Epithelial cell of prostate (primary cell): ENCODE measurements around the gene IGFBPL1.
A peak's percentile ranks its signal among the peaks of the same experiment; 100 is the strongest.
"Not testable (repeated sequence)": the region's sequence is repeated elsewhere in the genome, so short reads cannot be mapped to it uniquely, and the experiment has no call there.

Source experiments
- DNase-seq: peaks from one replicate; pipeline ENCODE4 v3.0.0-alpha.2; 2011; ENCODE audit warnings: low read depth, low spot score
- H3K27ac ChIP-seq: fragments of 450-650 bp; 2 replicates; pipeline ENCODE4 v1.5.1; 2017; ENCODE audit warnings: mild to moderate bottlenecking

The IGFBPL1 gene, protein sequence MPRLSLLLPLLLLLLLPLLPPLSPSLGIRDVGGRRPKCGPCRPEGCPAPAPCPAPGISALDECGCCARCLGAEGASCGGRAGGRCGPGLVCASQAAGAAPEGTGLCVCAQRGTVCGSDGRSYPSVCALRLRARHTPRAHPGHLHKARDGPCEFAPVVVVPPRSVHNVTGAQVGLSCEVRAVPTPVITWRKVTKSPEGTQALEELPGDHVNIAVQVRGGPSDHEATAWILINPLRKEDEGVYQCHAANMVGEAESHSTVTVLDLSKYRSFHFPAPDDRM

GRCh38 chr9:38423973-38424843 is at the start of gene IGFBPL1:
IGFBPL1 (minus strand) TSS chr9:38424454; CDS start chr9:38424424, 30 bp downstream.
- no peak for DNase-seq
- H3K27ac ChIP-seq = no peak within 1 kb of the TSS

GRCh38 chr9:38472583-38473249 is 48.5 kb upstream of the IGFBPL1 start:
- H3K27ac ChIP-seq, DNase-seq: not testable (repeated sequence)

GRCh38 chr9:38467404-38467803 is 43.1 kb upstream of the IGFBPL1 start:
- DNase-seq = no peak
- no peak overlapping the region for H3K27ac ChIP-seq

DNA sequence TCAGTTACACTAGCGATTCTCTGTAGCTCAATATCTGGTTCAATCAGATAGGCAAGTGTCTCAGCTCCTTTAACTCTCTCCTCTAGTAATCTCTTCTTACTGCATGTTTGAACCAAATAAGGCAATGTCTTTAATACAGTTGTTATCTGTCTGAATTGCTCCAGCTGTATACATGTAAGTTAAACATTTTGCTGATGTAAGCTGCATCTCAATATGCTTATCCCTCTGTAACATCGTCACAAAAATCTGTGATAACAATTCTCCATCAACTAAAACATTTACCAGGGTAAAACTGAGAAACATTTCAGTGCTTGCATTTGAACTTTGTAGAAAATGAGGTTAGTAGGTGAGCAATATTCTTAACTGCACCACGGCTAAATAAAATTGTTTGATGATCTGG is 29.6 kb upstream of the IGFBPL1 start:
- H3K27ac ChIP-seq = no peak overlapping the region
- no peak for DNase-seq

DNA sequence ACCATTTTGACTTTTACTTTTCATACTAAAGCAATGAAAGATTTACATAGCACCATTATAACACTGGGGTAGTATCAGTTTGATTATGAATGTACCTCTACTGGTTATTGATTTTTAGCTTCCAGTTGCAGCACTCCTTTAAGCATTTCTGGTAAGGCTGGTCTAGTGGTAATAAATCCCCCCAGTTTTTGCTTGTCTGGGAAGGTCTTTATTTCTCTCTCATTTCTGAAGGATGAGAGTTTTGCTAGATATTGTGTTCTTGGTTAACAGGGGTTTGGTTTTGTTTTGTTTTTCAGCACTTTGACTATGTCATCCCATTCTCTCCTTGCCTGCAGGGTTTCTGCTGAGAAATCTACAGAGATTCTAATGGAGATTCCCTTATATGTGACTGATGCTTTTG is 26.9 kb upstream of the IGFBPL1 start:
- H3K27ac ChIP-seq = no peak overlapping the region
- DNase-seq = no peak

DNA sequence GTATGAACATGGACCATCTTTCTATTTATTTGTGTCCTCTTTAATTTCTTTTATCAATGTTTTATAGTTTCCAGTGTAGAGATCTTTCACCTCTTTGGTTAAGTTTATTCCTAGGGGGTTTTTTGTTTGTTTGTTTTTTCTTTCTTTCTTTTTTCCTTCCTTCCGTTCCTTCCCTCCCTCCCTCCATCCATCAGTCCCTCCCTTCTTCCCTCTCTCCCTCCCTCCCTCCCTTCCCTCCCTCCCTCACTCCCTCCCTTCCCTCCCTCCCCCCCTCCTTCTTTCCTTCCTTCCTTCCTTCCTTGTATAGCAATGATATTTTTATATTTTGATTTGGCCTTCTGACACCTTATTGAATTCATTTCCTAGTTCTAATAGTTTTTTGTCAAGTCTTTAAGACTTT is 23.4 kb upstream of the IGFBPL1 start:
- DNase-seq = no peak
- H3K27ac ChIP-seq = no peak overlapping the region

DNA sequence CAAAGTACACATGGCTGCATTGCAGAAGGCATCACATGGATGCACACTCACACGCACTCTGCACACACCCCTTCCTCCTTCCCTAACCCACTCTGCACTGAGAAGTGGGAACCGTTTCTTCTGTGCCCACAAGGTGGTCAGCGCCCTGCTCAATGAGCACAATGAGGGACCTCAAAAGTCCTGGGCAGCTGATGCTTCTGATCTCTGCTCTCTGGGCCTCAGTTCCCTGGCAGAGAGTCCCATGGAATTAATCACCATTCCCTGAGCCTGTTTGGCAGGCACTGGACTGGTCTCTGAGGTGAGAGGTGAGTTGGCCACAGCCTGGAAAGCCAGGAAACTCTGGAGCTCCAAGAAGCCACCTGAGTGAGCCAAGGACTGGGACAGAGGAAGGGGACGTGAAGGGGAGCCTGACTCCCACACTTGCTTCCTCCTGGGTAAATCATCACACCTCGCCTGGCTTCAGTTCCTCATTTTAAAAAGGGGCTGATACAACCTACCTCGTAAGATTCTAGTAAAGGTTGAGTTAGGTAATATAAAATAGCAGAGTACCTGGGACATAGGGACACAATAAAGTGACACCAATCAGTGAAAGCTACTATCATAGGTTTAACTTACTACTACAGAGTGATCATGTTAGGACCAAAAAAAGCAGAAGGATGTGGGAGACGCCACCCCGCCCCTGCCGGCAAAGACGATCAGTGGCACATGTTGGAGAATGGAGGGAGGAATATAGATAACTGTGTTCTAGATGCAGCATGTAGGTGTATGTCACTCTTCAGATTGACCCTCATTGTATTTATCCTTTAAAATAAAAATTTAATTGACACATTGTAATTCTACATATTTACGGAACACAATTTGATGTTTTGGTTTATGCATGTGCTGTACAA is 21.1 kb upstream of the IGFBPL1 start:
- DNase-seq = no peak
- H3K27ac ChIP-seq = no peak overlapping the region

DNA sequence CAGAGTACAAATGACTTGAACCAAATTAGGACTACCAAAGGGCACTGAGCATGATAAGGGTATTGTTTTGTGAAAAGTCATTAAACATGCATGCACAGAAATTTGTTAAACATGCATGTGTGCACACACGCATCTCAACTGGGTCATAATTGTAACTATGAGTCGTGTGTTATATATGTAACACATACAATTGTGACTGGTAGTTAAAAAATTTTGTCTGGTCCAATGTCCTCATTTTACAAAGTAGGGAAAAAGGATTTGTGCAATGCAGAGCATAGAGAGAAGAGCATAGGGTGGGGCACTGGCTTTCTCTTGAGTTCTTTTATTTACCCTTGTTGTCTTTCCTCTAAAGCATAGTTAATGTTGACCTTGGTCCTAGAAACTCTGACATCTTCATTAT is 19.3 kb upstream of the IGFBPL1 start:
- no peak overlapping the region for H3K27ac ChIP-seq
- no peak for DNase-seq

DNA sequence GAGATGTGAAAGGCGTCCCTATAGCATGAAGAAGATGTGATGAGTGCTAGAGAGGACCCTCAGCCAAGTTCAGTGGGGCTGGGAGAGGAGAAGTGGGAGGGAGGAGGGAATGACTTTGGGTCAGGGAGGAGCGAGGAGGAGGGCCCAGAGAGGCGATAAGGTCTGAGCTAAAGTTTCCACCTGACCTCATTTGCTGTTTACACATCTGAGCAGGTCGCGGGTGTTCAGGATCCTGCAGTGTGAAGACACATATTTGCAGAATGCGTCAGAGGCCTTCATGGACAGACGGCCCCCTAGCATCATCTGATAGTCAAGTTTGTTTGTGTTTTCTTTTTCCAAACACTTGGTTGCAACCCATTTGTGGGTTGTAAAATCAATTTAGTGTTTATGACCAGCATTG is 18.9 kb upstream of the IGFBPL1 start:
- DNase-seq = no peak

DNA sequence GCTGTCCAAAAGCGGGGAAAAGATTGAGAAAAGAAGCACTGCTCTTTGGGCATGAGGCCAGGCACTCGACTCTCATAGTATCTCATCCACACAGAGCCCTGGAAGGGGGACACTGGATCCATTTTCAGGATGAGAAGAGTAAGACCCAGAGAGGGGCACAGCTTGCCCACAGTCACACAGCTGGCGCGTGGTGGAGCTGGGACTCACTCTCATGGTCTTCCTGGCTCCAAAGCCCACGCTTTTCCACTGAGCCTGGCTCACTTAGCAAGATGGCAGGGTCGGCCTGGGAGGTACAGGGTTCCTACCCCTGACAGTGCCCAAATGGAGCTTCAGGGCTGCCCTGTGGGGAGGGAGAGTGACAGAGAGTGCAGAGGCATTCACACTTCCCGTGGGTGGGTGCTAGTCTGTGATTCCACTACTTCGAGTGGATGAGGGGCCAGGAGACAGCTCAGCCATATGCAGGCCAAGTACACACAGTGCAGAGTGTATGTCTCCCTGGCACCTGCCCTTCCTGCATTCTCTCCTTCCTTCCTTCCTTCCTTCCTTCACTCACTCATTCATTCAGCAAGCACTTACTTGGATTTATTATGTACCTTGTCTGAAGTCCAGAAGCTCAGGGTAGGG is 18.3 kb upstream of the IGFBPL1 start:
- no peak for DNase-seq
- H3K27ac ChIP-seq = no peak overlapping the region

More for the DNA sequence above, 18.9 kb upstream of the IGFBPL1 start:
- no peak overlapping the region for H3K27ac ChIP-seq

- DNase-seq = no peak
- no peak overlapping the region for H3K27ac ChIP-seq
Measured at GRCh38 chr9:38441347-38442085, 17.3 kb upstream of the IGFBPL1 start.

DNA sequence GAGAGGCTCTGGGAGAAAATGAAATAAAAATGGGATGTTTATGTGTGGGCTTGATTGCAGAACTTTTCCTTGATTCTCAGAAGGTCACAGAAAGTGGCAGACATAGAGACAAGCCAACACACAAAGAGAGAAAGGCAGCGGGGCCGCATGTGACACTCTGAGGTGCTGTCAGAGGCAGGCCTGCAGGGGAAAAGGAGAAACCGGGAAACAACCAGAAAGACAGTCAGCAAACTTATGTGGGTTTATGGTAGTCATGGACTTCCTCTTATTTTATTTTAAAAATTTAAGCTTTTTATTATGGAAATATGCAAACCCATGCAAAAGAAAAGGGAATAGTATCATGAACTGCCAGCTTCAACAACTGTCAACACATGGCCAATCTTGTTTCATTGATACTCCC is 16.3 kb upstream of the IGFBPL1 start:
- no peak overlapping the region for H3K27ac ChIP-seq
- DNase-seq = no peak

GRCh38 chr9:38439916-38440301 is 15.7 kb upstream of the IGFBPL1 start:
- no peak for DNase-seq
- no peak overlapping the region for H3K27ac ChIP-seq

DNA sequence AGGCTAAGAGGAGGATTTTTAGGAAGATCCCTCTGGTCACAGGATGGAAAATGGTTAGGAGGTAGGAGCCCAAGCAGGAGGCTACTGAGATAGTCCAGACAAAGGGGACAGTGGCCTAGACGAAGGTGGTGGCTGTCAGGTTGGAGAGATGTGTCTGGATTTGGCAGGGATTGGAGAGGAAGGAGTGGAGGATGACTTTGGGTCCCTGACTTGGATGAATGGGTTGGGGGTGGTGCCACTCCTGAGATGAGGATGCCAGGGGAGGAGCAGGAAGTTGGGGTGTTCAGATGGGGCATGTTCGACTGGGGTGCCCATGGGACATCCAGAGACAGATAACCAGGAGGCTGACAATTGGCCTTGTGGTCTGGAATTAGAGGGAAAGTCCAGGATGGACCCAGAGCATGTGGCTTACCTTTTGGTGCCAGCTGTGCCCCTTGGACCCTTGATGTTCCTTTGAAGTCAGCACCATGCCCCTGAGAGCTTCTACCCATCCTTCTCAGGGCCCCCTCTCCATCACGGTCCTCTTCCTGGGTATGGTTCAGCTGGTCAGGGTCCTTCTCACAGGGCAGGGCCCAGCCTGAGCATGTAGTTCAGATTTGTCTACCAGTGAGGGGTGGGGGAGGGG is 15.1 kb upstream of the IGFBPL1 start:
- DNase-seq = no peak
- H3K27ac ChIP-seq = no peak overlapping the region

- DNase-seq = peak; percentile 16
- H3K27ac ChIP-seq = peak overlapping the region; percentile 33
Measured at GRCh38 chr9:38437193-38437823, 13.1 kb upstream of the IGFBPL1 start.

GRCh38 chr9:38436708-38437107 is 12.5 kb upstream of the IGFBPL1 start:
- no peak for DNase-seq
- peak overlapping the region; percentile 33 for H3K27ac ChIP-seq

- no peak overlapping the region for H3K27ac ChIP-seq
Measured at GRCh38 chr9:38435521-38435920, 11.3 kb upstream of the IGFBPL1 start.

DNA sequence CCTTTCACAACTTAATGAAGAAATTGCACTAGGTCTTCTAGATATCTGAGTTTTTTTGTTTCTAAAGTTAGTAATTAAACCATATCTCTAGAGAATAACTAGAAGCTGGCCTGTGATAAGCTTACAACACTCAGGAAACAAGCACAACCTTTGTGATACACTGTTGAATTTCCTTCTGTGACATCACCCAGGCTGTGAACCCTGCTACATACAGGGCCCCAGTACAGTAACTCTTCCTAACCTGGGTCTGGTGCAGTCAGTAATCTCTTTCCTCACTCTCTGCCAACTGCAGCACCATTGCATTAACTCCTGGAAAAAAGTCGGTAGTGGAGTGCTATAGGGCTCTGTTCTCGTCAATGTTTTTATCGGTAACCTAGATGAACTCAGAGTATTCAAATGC is 10.6 kb upstream of the IGFBPL1 start:
- H3K27ac ChIP-seq = no peak overlapping the region
- DNase-seq = no peak

More at GRCh38 chr9:38435521-38435920, 11.3 kb upstream of the IGFBPL1 start:
- DNase-seq = no peak
